ENCODE measurements around the gene CDH12.

GRCh38 chr5:21792748-21793147 lies 1060.4 kb downstream of the CDH12 start:
- no peak for TF ChIP-seq POLR2A (IDR thresholded peaks at IDR 0.05; ENCODE audit: low read depth, low read length)
- no peak for TF ChIP-seq USF2 (IDR thresholded peaks at IDR 0.05; ENCODE audit: borderline replicate concordance, low read depth, low read length)
- no peak for TF ChIP-seq SMC3 (IDR thresholded peaks at IDR 0.05; ENCODE audit: borderline replicate concordance, low read length)
- no peak for TF ChIP-seq REST (IDR thresholded peaks at IDR 0.05; ENCODE audit: low read depth, low read length)
- TF ChIP-seq CTCF (IDR thresholded peaks at IDR 0.05 in 2 of 3, conservative IDR thresholded peaks at IDR 0.05 in 1 of 3; ENCODE audit: control insufficient read depth in 2 of 3, extremely low read depth in 1 of 3, insufficient read depth in 1 of 3, low read depth in 3 of 3, low read length in 3 of 3) = no peak

Measured in GM12878 (cell line).